ENCODE results near the gene EMID1. TPM values are rescaled to one million over a fixed set of nuclear protein-coding genes. Genes with fewer than 3 reads are reported as not detected.

Gene EMID1
- polyA plus RNA-seq (not detected in 3 replicates), polyA minus RNA-seq (not detected in 3 replicates)
- not detected for polyA plus RNA-seq (2011; ENCODE audit: low read depth)
- not detected in 2 replicates for polyA plus RNA-seq (2011; cell fraction: cytosol; rRNA removed)
- not detected in 2 replicates for polyA plus RNA-seq (2011; cell fraction: nucleus; rRNA removed)
- polyA plus RNA-seq (2012; ENCODE audit: low replicate concordance), result not detected in 2 replicates
- not detected for polyA minus RNA-seq (2011; cell fraction: cytosol; rRNA and poly(A)+ RNA removed)
- polyA minus RNA-seq (2011; cell fraction: nucleus; rRNA and poly(A)+ RNA removed), result not detected in 2 replicates

GRCh38 chr22:29205594-29206371, at the start of gene EMID1:
EMID1 (plus strand) TSS chr22:29205896; CDS start chr22:29206039, 143 bp downstream.
- Histone ChIP-seq H2AFZ (ENCODE audit: control insufficient read depth, low read length) (no peak within 1 kb of the TSS), H3K9me1 (ENCODE audit: control insufficient read depth, extremely low read depth, insufficient read depth, low read length) (no peaks in the 10 kb centered on the region), H3K9me3 (ENCODE audit: control insufficient read depth, low read depth, low read length) (no peaks in the 10 kb centered on the region), H3K79me2 (ENCODE audit: control insufficient read depth, insufficient read depth, low read length) (no peaks in the 10 kb centered on the region), H3K36me3 (ENCODE audit: control insufficient read depth in 2 of 2, extremely low read depth in 1 of 2, insufficient read depth in 2 of 2, low read length in 2 of 2) (no peaks in the 10 kb centered on the region), H3K9ac (ENCODE audit: control insufficient read depth, extremely low read depth, insufficient read depth, low read length) (no peak within 1 kb of the TSS), H3K27ac (ENCODE audit: control insufficient read depth, insufficient read depth, low read length) (no peak within 1 kb of the TSS), H3K4me1 (ENCODE audit: control insufficient read depth, extremely low read depth, insufficient read depth, low read length) (no peaks in the 10 kb centered on the region), H3K4me2 (ENCODE audit: control insufficient read depth, extremely low read depth, insufficient read depth, low read depth, low read length) (peak within 1 kb of the TSS; percentile 56), H3K27me3 (ENCODE audit: control insufficient read depth, extremely low read depth, insufficient read depth, low read length) (peaks cover 57% of the 10 kb centered on the region), H3K4me3 (ENCODE audit: control insufficient read depth in 2 of 3, extremely low read depth in 1 of 3, insufficient read depth in 2 of 3, low read depth in 1 of 3, low read length in 3 of 3) (peak within 1 kb of the TSS in 1 of 3 experiments; percentile 13), H4K20me1 (ENCODE audit: control insufficient read depth, extremely low read depth, insufficient read depth, low read length) (no peaks in the 10 kb centered on the region)
- TF ChIP-seq, protein P1, sequence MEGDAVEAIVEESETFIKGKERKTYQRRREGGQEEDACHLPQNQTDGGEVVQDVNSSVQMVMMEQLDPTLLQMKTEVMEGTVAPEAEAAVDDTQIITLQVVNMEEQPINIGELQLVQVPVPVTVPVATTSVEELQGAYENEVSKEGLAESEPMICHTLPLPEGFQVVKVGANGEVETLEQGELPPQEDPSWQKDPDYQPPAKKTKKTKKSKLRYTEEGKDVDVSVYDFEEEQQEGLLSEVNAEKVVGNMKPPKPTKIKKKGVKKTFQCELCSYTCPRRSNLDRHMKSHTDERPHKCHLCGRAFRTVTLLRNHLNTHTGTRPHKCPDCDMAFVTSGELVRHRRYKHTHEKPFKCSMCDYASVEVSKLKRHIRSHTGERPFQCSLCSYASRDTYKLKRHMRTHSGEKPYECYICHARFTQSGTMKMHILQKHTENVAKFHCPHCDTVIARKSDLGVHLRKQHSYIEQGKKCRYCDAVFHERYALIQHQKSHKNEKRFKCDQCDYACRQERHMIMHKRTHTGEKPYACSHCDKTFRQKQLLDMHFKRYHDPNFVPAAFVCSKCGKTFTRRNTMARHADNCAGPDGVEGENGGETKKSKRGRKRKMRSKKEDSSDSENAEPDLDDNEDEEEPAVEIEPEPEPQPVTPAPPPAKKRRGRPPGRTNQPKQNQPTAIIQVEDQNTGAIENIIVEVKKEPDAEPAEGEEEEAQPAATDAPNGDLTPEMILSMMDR (optimal IDR thresholded peaks at IDR 0.05 in 1 of 3, IDR thresholded peaks at IDR 0.05 in 1 of 3, conservative IDR thresholded peaks at IDR 0.05 in 1 of 3; ENCODE audit: extremely low read depth in 1 of 3, insufficient read depth in 2 of 3, low read length in 3 of 3), result peak in 1 of 3 experiments; percentile 48
- no peak for TF ChIP-seq EZH2 (IDR thresholded peaks at IDR 0.05; ENCODE audit: low read length)
- DNase-seq (ENCODE audit: low read depth, low spot score) (no peak), FAIRE-seq (no peak)
- dilution Hi-C loops (cut with MboI; ENCODE audit: extremely low pct_ligation_motif_present, low sequenced_read_pairs), result no loop called here

- Histone ChIP-seq H3K9ac (ENCODE audit: control insufficient read depth, extremely low read depth, insufficient read depth, low read length) (no peak overlapping the region), H4K20me1 (ENCODE audit: control insufficient read depth, extremely low read depth, insufficient read depth, low read length) (no peaks in the 10 kb centered on the region), H3K27me3 (ENCODE audit: control insufficient read depth, extremely low read depth, insufficient read depth, low read length) (no peaks in the 10 kb centered on the region), H3K4me1 (ENCODE audit: control insufficient read depth, extremely low read depth, insufficient read depth, low read length) (no peaks in the 10 kb centered on the region), H3K79me2 (ENCODE audit: control insufficient read depth, insufficient read depth, low read length) (no peaks in the 10 kb centered on the region), H3K4me2 (ENCODE audit: control insufficient read depth, extremely low read depth, insufficient read depth, low read depth, low read length) (no peak overlapping the region), H2AFZ (ENCODE audit: control insufficient read depth, low read length) (no peak overlapping the region), H3K9me3 (ENCODE audit: control insufficient read depth, low read depth, low read length) (no peaks in the 10 kb centered on the region), H3K27ac (ENCODE audit: control insufficient read depth, insufficient read depth, low read length) (no peak overlapping the region), H3K36me3 (ENCODE audit: control insufficient read depth in 2 of 2, extremely low read depth in 1 of 2, insufficient read depth in 2 of 2, low read length in 2 of 2) (no peaks in the 10 kb centered on the region), H3K4me3 (ENCODE audit: control insufficient read depth in 2 of 3, extremely low read depth in 1 of 3, insufficient read depth in 2 of 3, low read depth in 1 of 3, low read length in 3 of 3) (no peak overlapping the region), H3K9me1 (ENCODE audit: control insufficient read depth, extremely low read depth, insufficient read depth, low read length) (no peaks in the 10 kb centered on the region)
- dilution Hi-C loops (cut with MboI; ENCODE audit: extremely low pct_ligation_motif_present, low sequenced_read_pairs), result no loop called here
- no peak for DNase-seq (ENCODE audit: low read depth, low spot score)
- no peak for FAIRE-seq
- TF ChIP-seq, protein P1 (optimal IDR thresholded peaks at IDR 0.05 in 1 of 3, IDR thresholded peaks at IDR 0.05 in 1 of 3, conservative IDR thresholded peaks at IDR 0.05 in 1 of 3; ENCODE audit: extremely low read depth in 1 of 3, insufficient read depth in 2 of 3, low read length in 3 of 3), result no peak
- TF ChIP-seq EZH2 (IDR thresholded peaks at IDR 0.05; ENCODE audit: low read length), result no peak
Observed at GRCh38 chr22:29155966-29156365, 49.7 kb upstream of the EMID1 start.

Measured in keratinocyte (primary cell).